ENCODE data around the gene FAM9C. TPM values are rescaled to one million over a fixed set of nuclear protein-coding genes. Genes with fewer than 3 reads are reported as not detected.

FAM9C gene
- total RNA-seq, 1 donor from 2014 or later = 0.16 TPM

DNA sequence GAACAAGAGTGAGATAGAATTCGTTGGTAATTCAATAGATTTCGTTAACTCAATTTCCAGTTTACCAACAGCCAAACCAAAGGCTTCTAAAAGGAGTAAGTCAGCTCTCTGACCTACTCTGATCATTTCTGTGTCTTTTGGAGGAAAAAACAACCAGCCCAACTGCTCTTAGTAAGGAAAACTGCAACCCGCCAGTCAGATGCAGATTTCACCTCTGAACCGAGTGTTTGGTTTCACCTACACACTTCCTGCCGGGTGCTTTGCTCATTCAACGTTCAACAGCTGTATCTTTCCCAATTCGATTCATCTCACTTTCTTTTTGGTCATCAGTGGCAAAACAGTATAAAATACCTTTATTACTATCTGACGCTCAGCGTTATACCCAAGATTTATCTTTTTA is 45.0 kb downstream of the FAM9C start:
- Histone ChIP-seq H3K79me2 (ENCODE audit: insufficient read depth, low read length) (no peaks in the 10 kb centered on the region), H3K4me2 (ENCODE audit: low read length) (peak overlapping the region; percentile 44), H2AFZ (ENCODE audit: low read depth, low read length) (no peak overlapping the region), H3K9me3 (ENCODE audit: insufficient read depth, low read depth, low read length) (no peaks in the 10 kb centered on the region), H3K27me3 (ENCODE audit: insufficient read depth, low read length) (no peaks in the 10 kb centered on the region), H3K4me3 (ENCODE audit: insufficient read depth, low read depth, low read length) (no peak overlapping the region), H3K9ac (ENCODE audit: low read length) (no peak overlapping the region), H3K36me3 (ENCODE audit: insufficient read depth, low read length) (no peaks in the 10 kb centered on the region), H3K27ac (ENCODE audit: low read depth, low read length) (no peak overlapping the region), H4K20me1 (ENCODE audit: insufficient read depth, low read length) (no peaks in the 10 kb centered on the region), H3K4me1 (ENCODE audit: insufficient read depth, low read length) (peaks cover 10% of the 10 kb centered on the region)
- H3K9me3 Mint-ChIP-seq (ENCODE audit: unreplicated experiment) = no peaks in the 10 kb centered on the region
- H3K4me3 Mint-ChIP-seq (ENCODE audit: unreplicated experiment) = no peak overlapping the region
- no peak overlapping the region for H3K27ac Mint-ChIP-seq (ENCODE audit: unreplicated experiment)
- H3K36me3 Mint-ChIP-seq (ENCODE audit: low read depth, unreplicated experiment) = no peaks in the 10 kb centered on the region
- FAIRE-seq (peak; percentile 80), DNase-seq (ENCODE audit: low read depth) (no peak)
- no peaks in the 10 kb centered on the region for H3K27me3 Mint-ChIP-seq (ENCODE audit: low read depth, unreplicated experiment)
- no peak for TF ChIP-seq EZH2 (IDR thresholded peaks at IDR 0.05; ENCODE audit: insufficient read depth, low read length)
- TF ChIP-seq CTCF (IDR thresholded peaks at IDR 0.05; ENCODE audit: insufficient read depth, low read depth, low read length) = no peak
- H3K4me1 Mint-ChIP-seq (ENCODE audit: low read depth, unreplicated experiment) = peaks cover 20% of the 10 kb centered on the region

DNA sequence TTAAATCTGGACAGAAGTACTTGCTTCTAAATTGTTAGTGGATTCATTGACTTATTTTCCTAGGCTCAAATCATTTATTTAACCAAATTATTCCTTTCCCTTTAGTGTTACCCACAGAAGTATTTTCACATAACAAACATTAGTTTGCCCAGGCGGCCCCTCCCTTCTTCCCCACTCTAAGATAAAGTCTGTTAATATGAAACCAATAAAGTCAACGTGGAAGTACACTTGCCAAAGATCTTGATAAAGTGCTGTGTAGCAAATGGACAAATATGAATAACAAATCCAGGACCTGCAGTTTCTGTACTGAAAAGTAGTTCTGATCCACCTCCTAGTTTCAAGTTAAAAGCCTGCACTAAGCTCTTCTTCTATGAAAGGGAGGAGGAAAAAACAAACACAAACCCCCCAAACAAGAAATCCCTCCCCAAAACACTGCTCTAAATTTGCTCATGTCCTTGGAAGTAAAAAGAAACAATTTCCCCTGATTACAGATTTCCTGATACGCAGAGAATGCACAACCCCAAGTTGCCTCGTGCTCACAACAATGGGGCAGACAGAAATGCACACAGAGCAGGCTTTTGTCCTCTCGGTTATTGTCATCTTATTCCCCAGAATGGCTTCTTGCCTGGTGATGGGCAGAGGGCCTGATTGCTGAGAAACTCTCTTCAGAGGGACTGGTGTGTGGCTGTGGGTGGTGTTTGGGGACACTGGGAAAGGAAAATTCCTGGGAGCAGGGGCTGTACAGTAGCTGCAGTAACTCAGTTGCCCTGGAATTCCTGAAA is 46.3 kb downstream of the FAM9C start:
- Mint-ChIP-seq H3K4me1 (ENCODE audit: low read depth, unreplicated experiment) (peaks cover 20% of the 10 kb centered on the region), H3K27me3 (ENCODE audit: low read depth, unreplicated experiment) (no peaks in the 10 kb centered on the region), H3K36me3 (ENCODE audit: low read depth, unreplicated experiment) (no peaks in the 10 kb centered on the region), H3K9me3 (ENCODE audit: unreplicated experiment) (no peaks in the 10 kb centered on the region), H3K27ac (ENCODE audit: unreplicated experiment) (peak overlapping the region; percentile 41), H3K4me3 (ENCODE audit: unreplicated experiment) (no peak overlapping the region)
- H3K27ac ChIP-seq (ENCODE audit: low read depth, low read length) = no peak overlapping the region
- H3K4me2 ChIP-seq (ENCODE audit: low read length) = no peak overlapping the region
- no peaks in the 10 kb centered on the region for H3K9me3 ChIP-seq (ENCODE audit: insufficient read depth, low read depth, low read length)
- H3K27me3 ChIP-seq (ENCODE audit: insufficient read depth, low read length) = no peaks in the 10 kb centered on the region
- no peak overlapping the region for H3K9ac ChIP-seq (ENCODE audit: low read length)
- H3K79me2 ChIP-seq (ENCODE audit: insufficient read depth, low read length) = no peaks in the 10 kb centered on the region
- no peaks in the 10 kb centered on the region for H4K20me1 ChIP-seq (ENCODE audit: insufficient read depth, low read length)
- no peak overlapping the region for H3K4me3 ChIP-seq (ENCODE audit: insufficient read depth, low read depth, low read length)
- TF ChIP-seq EZH2 (IDR thresholded peaks at IDR 0.05; ENCODE audit: insufficient read depth, low read length) (no peak), CTCF (IDR thresholded peaks at IDR 0.05; ENCODE audit: insufficient read depth, low read depth, low read length) (no peak)
- DNase-seq (ENCODE audit: low read depth) = no peak
- H2AFZ ChIP-seq (ENCODE audit: low read depth, low read length) = no peak overlapping the region
- peak; percentile 58 for FAIRE-seq
- H3K36me3 ChIP-seq (ENCODE audit: insufficient read depth, low read length) = no peaks in the 10 kb centered on the region
- H3K4me1 ChIP-seq (ENCODE audit: insufficient read depth, low read length) = peaks cover 10% of the 10 kb centered on the region

DNA sequence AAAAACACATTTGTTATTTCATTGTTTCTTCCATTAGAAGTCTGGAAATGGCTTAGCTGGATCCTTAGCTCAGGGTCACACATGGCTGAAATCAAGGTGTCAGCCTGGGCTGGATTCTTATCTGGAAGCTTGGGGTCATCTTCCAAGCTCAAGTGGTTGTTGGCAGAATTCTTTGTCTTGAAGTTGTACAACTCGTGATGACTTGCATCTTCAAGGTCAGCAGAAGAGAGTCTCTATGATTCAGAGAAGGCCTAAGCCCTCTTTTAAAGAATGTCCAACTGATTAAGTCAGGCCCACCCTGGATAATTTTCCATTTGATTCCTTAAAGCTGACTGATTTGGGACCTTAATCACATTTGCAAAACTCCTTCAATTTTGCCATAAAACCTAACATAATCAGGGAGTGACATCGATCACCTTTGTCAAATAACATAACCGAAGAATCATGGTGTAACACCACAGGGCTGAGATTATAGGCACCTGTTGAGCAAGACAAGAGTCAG is 47.4 kb downstream of the FAM9C start:
- FAIRE-seq (peak; percentile 93), DNase-seq (ENCODE audit: low read depth) (no peak)
- Histone ChIP-seq H3K36me3 (ENCODE audit: insufficient read depth, low read length) (no peaks in the 10 kb centered on the region), H3K27ac (ENCODE audit: low read depth, low read length) (no peak overlapping the region), H3K4me3 (ENCODE audit: insufficient read depth, low read depth, low read length) (no peak overlapping the region), H3K27me3 (ENCODE audit: insufficient read depth, low read length) (no peaks in the 10 kb centered on the region), H2AFZ (ENCODE audit: low read depth, low read length) (no peak overlapping the region), H3K4me2 (ENCODE audit: low read length) (no peak overlapping the region), H3K9ac (ENCODE audit: low read length) (no peak overlapping the region), H4K20me1 (ENCODE audit: insufficient read depth, low read length) (no peaks in the 10 kb centered on the region), H3K9me3 (ENCODE audit: insufficient read depth, low read depth, low read length) (no peaks in the 10 kb centered on the region), H3K4me1 (ENCODE audit: insufficient read depth, low read length) (peaks cover 10% of the 10 kb centered on the region), H3K79me2 (ENCODE audit: insufficient read depth, low read length) (no peaks in the 10 kb centered on the region)
- H3K4me1 Mint-ChIP-seq (ENCODE audit: low read depth, unreplicated experiment) = peaks cover 20% of the 10 kb centered on the region
- no peaks in the 10 kb centered on the region for H3K27me3 Mint-ChIP-seq (ENCODE audit: low read depth, unreplicated experiment)
- H3K4me3 Mint-ChIP-seq (ENCODE audit: unreplicated experiment) = no peak overlapping the region
- H3K9me3 Mint-ChIP-seq (ENCODE audit: unreplicated experiment) = no peaks in the 10 kb centered on the region
- H3K27ac Mint-ChIP-seq (ENCODE audit: unreplicated experiment) = no peak overlapping the region
- H3K36me3 Mint-ChIP-seq (ENCODE audit: low read depth, unreplicated experiment) = no peaks in the 10 kb centered on the region
- no peak for TF ChIP-seq EZH2 (IDR thresholded peaks at IDR 0.05; ENCODE audit: insufficient read depth, low read length)
- TF ChIP-seq CTCF (IDR thresholded peaks at IDR 0.05; ENCODE audit: insufficient read depth, low read depth, low read length) = no peak

Measured in astrocyte (in vitro differentiated cells and primary cell).